SK-N-SH treated with all-trans-retinoic acid at 6 μM for 48 hours (cell line): Measurements from ENCODE around the gene ST3GAL3.
A peak's percentile ranks its signal among the peaks of the same experiment; 100 is the strongest.

ENCODE experiments used
- ATAC-seq: fragments of 200-7000 bp; cut with Tn5 transposase; 3 replicates; pipeline ENCODE4 v1.9.1; 2020; ENCODE audit warnings: mild to moderate bottlenecking, moderate library complexity
- CREB5 ChIP-seq: fragments of 250-450 bp; sonication (Bioruptor Pico); IDR thresholded peaks from 2 replicates; pipeline ENCODE4 v1.5.1; 2020; ENCODE audit warnings: low read depth, mild to moderate bottlenecking, moderate library complexity
- CSDC2 ChIP-seq: fragments of 250-450 bp; sonication (Bioruptor Pico); IDR thresholded peaks from 2 replicates; pipeline ENCODE4 v1.5.0; 2020; ENCODE audit warnings: mild to moderate bottlenecking, moderate library complexity
- CSRNP3 ChIP-seq: fragments of 250-450 bp; sonication (Bioruptor Pico); IDR thresholded peaks from 2 replicates; pipeline ENCODE4 v1.5.1; 2021; ENCODE audit warnings: mild to moderate bottlenecking, moderate library complexity
- ISL1 ChIP-seq: fragments of 250-450 bp; sonication (Bioruptor Pico); IDR thresholded peaks from 2 replicates; pipeline ENCODE4 v2.1.2; 2022; ENCODE audit warnings: mild to moderate bottlenecking, moderate library complexity
- PATZ1 ChIP-seq: fragments of 250-450 bp; sonication (Bioruptor Pico); IDR thresholded peaks from 2 replicates; pipeline ENCODE4 v1.8.0; 2020; ENCODE audit warnings: mild to moderate bottlenecking, moderate library complexity, borderline replicate concordance
- PPARA ChIP-seq: fragments of 250-450 bp; sonication (Bioruptor Pico); IDR thresholded peaks from 2 replicates; pipeline ENCODE4 v1.5.0; 2020; ENCODE audit warnings: mild to moderate bottlenecking, borderline replicate concordance
- SNAI2 ChIP-seq: fragments of 250-450 bp; sonication (Bioruptor Pico); IDR thresholded peaks from 2 replicates; pipeline ENCODE4 v1.5.0; 2020; ENCODE audit warnings: mild to moderate bottlenecking, moderate library complexity
- TCF4 ChIP-seq: fragments of 250-450 bp; sonication (Bioruptor Pico); IDR thresholded peaks from 2 replicates; pipeline ENCODE4 v1.8.0; 2021; ENCODE audit warnings: mild to moderate bottlenecking, moderate library complexity, borderline replicate concordance
- TOX ChIP-seq: fragments of 250-450 bp; sonication (Bioruptor Pico); IDR thresholded peaks from 2 replicates; pipeline ENCODE4 v1.8.0; 2021; ENCODE audit warnings: mild to moderate bottlenecking, moderate library complexity, borderline replicate concordance
- TSHZ2 ChIP-seq: fragments of 250-450 bp; sonication (Bioruptor Pico); IDR thresholded peaks from 2 replicates; pipeline ENCODE4 v1.5.0; 2020; ENCODE audit warnings: mild to moderate bottlenecking, moderate library complexity
- ZC3H10 ChIP-seq: fragments of 250-450 bp; sonication (Bioruptor Pico); IDR thresholded peaks from 2 replicates; pipeline ENCODE4 v1.5.1; 2021; ENCODE audit warnings: mild to moderate bottlenecking, moderate library complexity
- ZFP3 ChIP-seq: fragments of 250-450 bp; sonication (Bioruptor Pico); IDR thresholded peaks from 2 replicates; pipeline ENCODE4 v1.5.0; 2020; ENCODE audit warnings: mild to moderate bottlenecking, moderate library complexity
- ZFP30 ChIP-seq: fragments of 450-650 bp; formaldehyde crosslinking; IDR thresholded peaks from 2 replicates; pipeline ENCODE4 v1.5.0; 2022; ENCODE audit warnings: mild to moderate bottlenecking, moderate library complexity
- ZNF565 ChIP-seq: fragments of 450-650 bp; formaldehyde crosslinking; conservative IDR thresholded peaks from 2 replicates; pipeline ENCODE4 v1.5.0; 2020; ENCODE audit warnings: low read depth, mild to moderate bottlenecking, moderate library complexity
- ZNF70 ChIP-seq: fragments of 450-650 bp; formaldehyde crosslinking; IDR thresholded peaks from 2 replicates; pipeline ENCODE4 v1.5.0; 2020; ENCODE audit warnings: mild to moderate bottlenecking, moderate library complexity
- ZNF8 ChIP-seq: fragments of 450-650 bp; formaldehyde crosslinking; IDR thresholded peaks from 2 replicates; pipeline ENCODE4 v1.5.0; 2020; ENCODE audit warnings: mild to moderate bottlenecking, moderate library complexity

Gene ST3GAL3

GRCh38 chr1:43969746-43970466 is 262.6 kb downstream of the ST3GAL3 start, which contains the start of gene DPH2:
TSS of gene DPH2 (plus strand) at chr1:43970010. CDS start at chr1:43970176, 166 bp downstream.
- TF ChIP-seq CSDC2 (no peak), SNAI2 (CRISPR knock-in tag) (no peak)
- peak; percentile 95 for ATAC-seq

GRCh38 chr1:43970502-43970901 is 263.2 kb downstream of the ST3GAL3 start:
- ATAC-seq = no peak
- TF ChIP-seq ZNF8 (CRISPR knock-in tag) (no peak), ZNF565 (CRISPR knock-in tag) (no peak), ISL1 (CRISPR knock-in tag) (no peak), ZFP30 (CRISPR knock-in tag) (no peak), ZNF70 (CRISPR knock-in tag) (no peak), TOX (CRISPR knock-in tag) (no peak), TSHZ2 (CRISPR knock-in tag) (no peak), CSDC2 (no peak)

- no peak for TF ChIP-seq ZC3H10 (CRISPR knock-in tag)
- TF ChIP-seq PATZ1 (CRISPR knock-in tag) = no peak
- TF ChIP-seq SNAI2 (CRISPR knock-in tag) = no peak
- no peak for TF ChIP-seq ZNF70 (CRISPR knock-in tag)
- no peak for TF ChIP-seq TSHZ2 (CRISPR knock-in tag)
- TF ChIP-seq TCF4 (CRISPR knock-in tag) = no peak
- no peak for TF ChIP-seq CREB5 (CRISPR knock-in tag)
- no peak for TF ChIP-seq ZNF565 (CRISPR knock-in tag)
- no peak for TF ChIP-seq CSRNP3 (CRISPR knock-in tag)
- no peak for TF ChIP-seq PPARA (CRISPR knock-in tag)
- TF ChIP-seq ZFP30 (CRISPR knock-in tag) = no peak
- TF ChIP-seq ZFP3 (CRISPR knock-in tag) = no peak
- TF ChIP-seq TOX (CRISPR knock-in tag) = no peak
- ATAC-seq = no peak
Measured at GRCh38 chr1:43970911-43971310, 263.6 kb downstream of the ST3GAL3 start.
